ENCODE results near the gene ZBTB43. TPM values are rescaled to one million over a fixed set of nuclear protein-coding genes. Genes with fewer than 3 reads are reported as not detected.

ZBTB43 gene
- total RNA-seq, 1 donor from 2014 or later = 2.4 TPM

GRCh38 chr9:126862104-126862761, 57.4 kb downstream of the ZBTB43 start:
- Histone ChIP-seq H3K4me1 (peaks cover 3 to 11% of the 10 kb centered on the region in 2 donors), H3K9me3 (no peaks in the 10 kb centered on the region), H3K27ac (no peak overlapping the region), H3K27me3 (no peaks in the 10 kb centered on the region), H3K36me3 (peaks cover 0 to 7% of the 10 kb centered on the region in 2 donors), H3K4me3 (peak overlapping the region; percentile 97 to 99)
- TF ChIP-seq CTCF (IDR thresholded peaks at IDR 0.05) = no peak
- DNase-seq (ENCODE audit: low spot score in 2 of 2) = no peak
- intact Hi-C loops (cut with DNase I) = loop anchor here (5.0 kb wide), 1 partner anchor 335 kb away; no protein-coding TSS in a partner anchor

- intact Hi-C loops (cut with DNase I) = loop anchor here (5.0 kb wide), 1 partner anchor 333 kb away; no protein-coding TSS in a partner anchor
- Histone ChIP-seq H3K4me3 (no peak overlapping the region), H3K4me1 (peaks cover 2 to 11% of the 10 kb centered on the region in 2 donors), H3K9me3 (no peaks in the 10 kb centered on the region), H3K27ac (no peak overlapping the region), H3K36me3 (peaks cover 0 to 13% of the 10 kb centered on the region in 2 donors), H3K27me3 (no peaks in the 10 kb centered on the region)
- TF ChIP-seq CTCF (IDR thresholded peaks at IDR 0.05) = no peak
- DNase-seq (ENCODE audit: low spot score in 2 of 2) = no peak
Observed at GRCh38 chr9:126864771-126865170, 59.9 kb downstream of the ZBTB43 start.

DNA sequence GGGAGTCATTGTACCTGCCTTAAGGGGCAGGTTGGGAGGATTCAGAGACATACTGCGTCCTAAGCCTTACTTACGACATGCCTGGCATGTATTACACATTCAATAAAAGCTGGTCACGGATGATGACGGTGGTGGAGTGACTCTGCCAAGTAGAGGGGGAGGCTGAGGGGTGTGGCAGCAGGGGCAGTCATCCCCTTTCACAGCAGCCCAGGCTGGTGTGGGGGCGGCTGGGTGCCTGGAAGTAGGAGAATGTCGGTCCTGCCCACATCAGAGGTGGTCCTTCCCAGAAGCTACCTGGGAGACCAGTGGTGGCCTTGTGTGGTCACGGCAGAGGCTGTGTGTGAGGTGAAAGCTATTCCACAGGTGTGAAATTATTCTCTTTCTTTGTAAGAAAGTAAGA, 64.5 kb downstream of the ZBTB43 start:
- no peaks in the 10 kb centered on the region for H3K4me1 ChIP-seq
- H3K27ac ChIP-seq = no peak overlapping the region
- H3K27me3 ChIP-seq = no peaks in the 10 kb centered on the region
- peaks cover 0 to 8% of the 10 kb centered on the region in 2 donors for H3K36me3 ChIP-seq
- no peak for DNase-seq (ENCODE audit: low spot score in 2 of 2)
- H3K9me3 ChIP-seq = no peaks in the 10 kb centered on the region
- H3K4me3 ChIP-seq = no peak overlapping the region
- intact Hi-C loops (cut with DNase I) = no loop called here
- TF ChIP-seq CTCF (IDR thresholded peaks at IDR 0.05) = no peak

GRCh38 chr9:126872516-126872915, 67.7 kb downstream of the ZBTB43 start:
- no peak for DNase-seq (ENCODE audit: low spot score in 2 of 2)
- Histone ChIP-seq H3K4me3 (no peak overlapping the region), H3K27me3 (no peaks in the 10 kb centered on the region), H3K4me1 (no peaks in the 10 kb centered on the region), H3K9me3 (no peaks in the 10 kb centered on the region), H3K36me3 (peaks cover 0 to 6% of the 10 kb centered on the region in 2 donors), H3K27ac (no peak overlapping the region)
- intact Hi-C loops (cut with DNase I) = no loop called here
- no peak for TF ChIP-seq CTCF (IDR thresholded peaks at IDR 0.05)

DNA sequence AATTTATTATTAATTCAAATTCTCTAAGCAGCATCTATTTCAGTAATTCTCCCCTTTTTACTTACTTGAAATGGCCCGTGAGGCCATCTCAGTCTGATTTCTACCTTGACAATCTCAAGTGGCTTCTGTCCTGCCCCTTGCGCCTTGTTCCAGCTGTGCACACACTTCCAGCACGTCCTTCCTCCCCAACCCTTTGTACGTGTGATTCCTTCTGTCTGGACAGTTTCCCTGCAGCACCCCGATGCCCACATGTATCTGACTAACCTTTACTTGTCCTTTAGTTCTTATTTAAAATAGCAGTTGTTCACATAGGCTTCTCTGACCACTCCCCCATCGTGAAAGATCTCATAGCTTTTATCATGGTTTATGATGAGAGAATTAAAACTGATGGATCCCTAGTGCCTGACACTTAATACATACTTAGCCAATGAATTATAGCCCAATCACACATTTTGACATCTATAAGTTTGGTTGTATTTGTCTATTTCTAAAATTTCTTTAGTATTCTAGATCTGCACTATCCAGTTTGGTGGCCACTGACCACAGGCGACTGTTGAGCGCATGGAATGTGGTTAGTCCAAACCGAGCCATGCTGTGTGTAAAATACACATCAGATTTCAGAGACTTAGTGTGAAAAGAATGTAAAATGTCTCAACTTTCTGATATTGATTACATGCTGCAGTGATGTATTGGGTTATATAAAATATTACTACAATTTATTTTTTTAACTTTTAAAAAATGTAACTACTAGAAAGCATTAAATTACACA, 69.9 kb downstream of the ZBTB43 start:
- no peak overlapping the region for H3K4me3 ChIP-seq
- peaks cover 4 to 5% of the 10 kb centered on the region in 2 donors for H3K36me3 ChIP-seq
- H3K27me3 ChIP-seq = no peaks in the 10 kb centered on the region
- DNase-seq (ENCODE audit: low spot score in 2 of 2) = no peak
- no peaks in the 10 kb centered on the region for H3K4me1 ChIP-seq
- no peaks in the 10 kb centered on the region for H3K9me3 ChIP-seq
- intact Hi-C loops (cut with DNase I) = no loop called here
- H3K27ac ChIP-seq = no peak overlapping the region
- no peak for TF ChIP-seq CTCF (IDR thresholded peaks at IDR 0.05)

Measured in ascending aorta (tissue), 2 donors.